ENCODE data around the gene PLIN3.
"Not testable (repeated sequence)": the region's sequence is repeated elsewhere in the genome, so short reads cannot be mapped to it uniquely, and the experiment has no call there.

PLIN3 gene

DNA sequence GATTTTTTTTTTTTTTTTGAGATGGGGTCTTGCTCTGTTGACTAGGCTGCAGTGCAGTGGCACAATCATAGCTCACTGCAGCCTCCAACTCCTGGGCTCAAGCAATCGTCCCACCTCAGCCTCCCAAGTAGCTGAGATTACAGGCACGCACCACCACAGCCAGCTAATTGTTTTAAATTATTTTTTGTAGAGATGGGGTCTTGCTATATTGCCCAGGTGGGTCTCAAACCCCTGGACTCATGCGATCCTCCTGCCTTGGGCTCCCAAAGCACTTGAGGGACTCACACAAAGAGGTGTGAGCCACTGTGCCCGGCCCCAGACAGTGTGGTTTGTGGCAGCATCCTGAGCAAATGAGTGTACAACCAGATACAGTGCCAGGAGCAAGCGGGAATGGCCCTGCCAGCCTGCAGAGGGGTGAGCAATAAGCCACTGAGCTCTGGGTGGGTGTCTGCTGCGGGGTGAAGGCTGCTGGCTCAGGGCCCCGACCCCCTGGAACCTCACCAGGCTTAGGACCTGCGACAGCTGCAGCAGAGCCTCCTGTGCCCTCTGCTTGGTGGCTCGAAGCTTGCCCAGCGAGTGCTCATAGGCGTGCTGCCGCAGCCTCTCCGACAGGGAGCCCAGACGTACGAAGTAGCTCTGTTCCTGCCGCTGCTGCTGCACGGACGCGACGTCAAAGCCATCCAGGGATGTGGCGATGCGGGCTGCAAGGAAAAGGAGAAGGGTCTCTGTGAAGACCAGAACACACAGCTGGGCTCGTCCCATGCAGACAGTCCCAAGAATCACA is 20.1 kb downstream of the PLIN3 start:
- no peak for DNase-seq (ENCODE audit: low spot score)

DNA sequence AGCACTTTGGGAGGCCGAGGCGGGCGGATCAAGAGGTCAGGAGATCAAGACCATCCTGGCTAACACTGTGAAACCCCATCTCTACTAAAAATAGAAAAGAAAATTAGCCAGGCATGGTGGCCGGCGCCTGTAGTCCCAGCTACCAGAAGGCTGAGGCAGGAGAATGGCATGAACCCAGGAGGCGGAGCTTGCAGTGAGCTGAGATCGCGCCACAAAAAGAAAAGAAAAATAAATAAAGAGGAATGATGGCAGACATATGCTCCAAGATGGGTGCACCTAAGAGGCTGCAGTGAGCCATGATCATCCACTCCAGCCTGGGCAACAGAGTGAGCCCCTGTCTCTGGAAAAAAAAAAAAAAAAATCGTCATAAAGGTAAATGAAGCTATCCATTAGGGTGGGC is 21.5 kb downstream of the PLIN3 start:
- DNase-seq (ENCODE audit: low spot score) = not testable (repeated sequence)

DNA sequence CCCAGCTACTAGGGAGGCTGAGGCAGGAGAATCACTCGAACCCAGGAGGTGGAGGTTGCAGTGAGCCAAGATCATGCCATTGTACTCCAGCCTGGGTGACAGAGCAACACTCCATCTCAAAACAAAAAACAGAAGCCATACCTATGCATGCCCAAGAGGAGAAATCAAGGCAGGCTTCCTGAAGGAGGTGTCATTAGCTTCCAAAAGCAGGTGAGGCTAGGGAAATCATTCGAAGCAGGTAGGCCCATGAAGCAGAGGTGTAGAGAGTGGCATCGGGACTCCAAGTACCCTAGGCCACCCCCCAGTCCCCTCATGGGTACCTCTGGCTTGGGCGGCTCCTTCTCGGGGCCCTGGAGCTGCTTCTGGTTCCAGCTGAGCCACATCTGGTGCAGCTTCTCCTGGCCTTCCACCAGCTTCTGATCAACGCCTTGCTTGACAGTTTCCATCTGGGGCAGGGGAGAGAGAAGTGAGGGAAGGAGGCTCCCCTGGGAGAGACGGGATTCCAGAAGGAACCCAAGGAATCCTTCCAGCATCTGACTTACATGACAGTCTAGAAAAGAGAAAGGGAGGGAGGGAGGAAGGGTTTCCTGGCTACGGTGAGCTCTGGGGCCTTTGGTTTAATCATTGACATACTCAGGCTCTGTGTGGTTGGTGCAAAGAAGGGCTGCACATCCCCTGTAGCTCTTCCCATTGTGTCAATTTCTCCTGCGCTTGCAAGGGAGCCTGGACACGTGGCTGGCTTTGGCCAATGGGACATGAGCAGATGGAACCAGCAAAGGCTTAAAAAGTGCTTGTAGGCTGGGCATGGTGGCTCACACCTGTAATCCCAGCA is 22.9 kb downstream of the PLIN3 start:
- DNase-seq (ENCODE audit: low spot score) = no peak

DNA sequence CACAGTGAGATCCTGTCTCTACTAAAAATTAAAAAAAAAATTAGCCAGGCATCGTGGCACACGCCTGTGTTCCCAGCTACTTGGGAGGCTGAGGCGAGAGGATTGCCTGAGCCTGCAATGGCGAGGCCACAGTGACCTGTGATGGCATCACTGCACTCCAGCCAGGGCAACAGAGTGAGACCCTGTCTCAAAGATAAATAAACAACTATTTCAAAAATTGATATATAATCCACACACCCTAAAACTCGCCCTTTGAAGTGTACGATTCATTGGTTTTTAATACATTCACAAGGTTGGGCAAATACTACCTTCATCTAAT is 23.9 kb downstream of the PLIN3 start:
- DNase-seq (ENCODE audit: low spot score) = no peak

DNA sequence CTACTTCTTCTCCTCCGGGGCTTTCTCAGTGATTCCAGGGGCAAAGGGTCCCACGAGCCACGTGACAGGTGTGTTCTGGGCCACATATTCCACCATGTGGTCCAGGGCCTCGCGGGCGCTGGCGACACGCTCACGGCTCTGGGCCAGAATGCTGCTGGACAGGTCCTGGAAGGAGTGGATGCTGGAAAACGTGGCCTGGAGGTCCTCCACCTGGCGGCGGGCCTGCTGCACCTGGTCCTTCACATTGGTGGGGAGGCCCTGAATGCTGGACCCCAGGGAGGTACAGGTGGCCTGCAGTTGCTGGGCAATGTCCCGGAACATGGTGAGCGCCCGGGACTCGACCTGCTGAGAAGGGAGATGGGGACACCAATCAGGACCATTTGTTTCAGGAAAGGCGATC is 28.3 kb downstream of the PLIN3 start:
- DNase-seq (ENCODE audit: low spot score) = no peak

DNA sequence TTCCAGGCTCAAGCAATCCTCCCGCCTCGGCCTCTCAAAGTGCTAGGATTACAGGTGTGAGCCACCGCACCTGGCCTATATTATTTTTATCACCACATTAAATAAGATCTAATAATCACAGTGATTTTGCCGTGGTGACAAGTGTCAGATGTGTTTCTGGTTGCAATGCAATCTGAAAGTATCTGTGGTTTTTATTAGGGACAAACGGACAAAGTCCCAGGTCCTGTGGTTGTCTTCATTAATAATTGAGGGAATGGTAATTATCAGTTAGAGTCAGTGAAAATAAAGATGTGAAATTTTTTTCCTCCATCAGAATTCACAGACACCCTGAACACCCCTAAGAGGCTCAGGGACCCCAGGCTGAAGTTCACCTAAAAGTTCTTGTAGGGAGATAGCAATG is 34.7 kb downstream of the PLIN3 start:
- no peak for DNase-seq (ENCODE audit: low spot score)

DNA sequence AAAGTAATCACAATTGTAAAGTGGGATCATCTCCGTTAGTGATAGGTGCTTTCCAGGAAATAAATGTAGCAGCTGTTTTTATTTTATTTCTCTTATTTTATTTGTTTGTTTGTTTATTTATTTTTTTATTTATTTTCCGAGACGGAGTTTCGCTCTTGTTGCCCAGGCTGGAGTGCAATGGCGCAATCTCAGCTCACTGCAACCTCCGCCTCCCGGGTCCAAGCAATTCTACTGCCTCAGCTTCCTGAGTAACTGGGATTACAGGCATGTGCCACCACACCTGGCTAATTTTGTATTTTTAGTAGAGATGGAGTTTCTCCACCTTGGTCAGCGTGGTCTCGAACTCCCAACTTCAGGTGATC is 35.5 kb downstream of the PLIN3 start:
- not testable (repeated sequence) for DNase-seq (ENCODE audit: low spot score)

DNA sequence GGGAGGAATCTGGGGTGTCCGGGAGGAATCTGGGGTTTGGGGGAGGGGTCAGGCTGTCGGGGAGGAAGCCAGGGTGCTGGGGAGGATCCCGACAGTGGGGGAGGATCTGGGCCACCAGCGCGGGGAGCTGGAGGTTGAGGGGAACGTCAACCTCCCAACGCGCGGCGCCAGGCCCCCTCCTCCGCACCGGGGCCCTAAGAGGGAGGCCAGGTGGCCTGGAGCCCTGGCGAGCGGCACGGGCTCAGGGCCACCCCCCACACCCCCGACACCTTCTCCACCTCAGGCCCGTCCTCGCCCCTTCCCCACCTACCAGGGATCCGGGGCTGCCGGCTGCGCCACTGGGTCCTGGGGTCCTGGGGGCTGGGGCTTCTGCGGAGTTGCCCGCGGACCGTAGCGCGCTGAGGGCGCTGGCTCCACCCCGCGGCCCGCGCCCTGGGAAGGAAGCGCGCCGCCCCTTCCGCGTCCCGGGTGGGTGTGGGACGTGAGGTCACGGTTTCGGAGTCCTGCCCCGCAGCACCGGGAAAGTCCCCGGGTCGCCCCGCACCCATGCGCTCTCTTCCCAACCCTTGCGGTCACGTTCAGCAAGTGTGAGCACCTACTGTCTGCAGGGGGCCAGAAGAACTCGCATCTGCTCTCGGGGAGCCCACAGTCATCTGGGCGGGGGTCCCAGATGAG is 36.0 kb downstream of the PLIN3 start, which contains the start of gene TICAM1:
TSS of gene TICAM1 (minus strand) at position 409 of the 675 bp plus-strand sequence. CDS start 13,335 bp downstream, outside the sequence.
- DNase-seq (ENCODE audit: low spot score) = no peak

DNA sequence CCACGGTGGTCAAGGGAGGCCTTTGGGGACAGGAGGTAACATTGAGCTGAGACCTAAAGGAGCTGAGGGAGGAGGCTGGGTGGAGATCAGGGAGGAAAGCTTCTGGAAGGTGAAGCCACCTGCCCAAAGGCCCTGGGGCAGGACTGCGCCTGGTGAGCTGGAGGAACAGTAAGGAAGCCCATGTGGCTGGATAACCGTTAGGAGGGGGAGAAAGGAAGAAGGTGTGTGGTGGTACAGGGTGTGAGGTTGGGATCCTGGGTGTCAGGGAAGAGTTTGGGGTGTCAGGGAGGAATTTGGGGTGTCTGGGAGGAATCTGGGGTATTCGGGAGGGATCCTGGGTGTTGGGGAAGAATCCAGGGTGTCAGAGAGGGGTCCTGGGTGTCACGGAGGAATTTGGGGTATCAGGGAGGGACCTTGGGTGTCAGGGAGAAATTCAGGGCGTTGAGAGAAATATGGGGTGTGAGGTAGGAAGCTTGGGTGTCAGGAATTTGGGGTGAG is 36.6 kb downstream of the PLIN3 start:
- DNase-seq (ENCODE audit: low spot score) = no peak

DNA sequence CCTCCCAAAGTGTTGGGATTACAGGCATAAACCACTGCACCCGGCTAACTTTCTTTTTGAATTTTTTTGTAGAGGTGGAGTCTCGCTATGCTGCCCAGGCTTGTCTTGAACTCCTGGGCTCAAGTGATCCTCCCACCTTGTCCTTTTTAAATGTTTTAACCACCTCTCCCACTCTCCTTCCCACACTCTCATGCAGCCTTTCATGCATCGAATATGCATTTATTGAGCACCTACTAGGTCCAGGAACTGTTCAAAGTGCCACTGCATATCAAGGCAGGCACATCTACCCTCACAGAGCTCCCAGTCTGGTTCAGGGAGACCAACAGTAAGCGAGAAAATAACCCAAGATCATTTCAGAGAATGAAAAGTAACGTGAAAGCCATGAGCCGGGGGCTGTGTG is 37.1 kb downstream of the PLIN3 start:
- no peak for DNase-seq (ENCODE audit: low spot score)

DNA sequence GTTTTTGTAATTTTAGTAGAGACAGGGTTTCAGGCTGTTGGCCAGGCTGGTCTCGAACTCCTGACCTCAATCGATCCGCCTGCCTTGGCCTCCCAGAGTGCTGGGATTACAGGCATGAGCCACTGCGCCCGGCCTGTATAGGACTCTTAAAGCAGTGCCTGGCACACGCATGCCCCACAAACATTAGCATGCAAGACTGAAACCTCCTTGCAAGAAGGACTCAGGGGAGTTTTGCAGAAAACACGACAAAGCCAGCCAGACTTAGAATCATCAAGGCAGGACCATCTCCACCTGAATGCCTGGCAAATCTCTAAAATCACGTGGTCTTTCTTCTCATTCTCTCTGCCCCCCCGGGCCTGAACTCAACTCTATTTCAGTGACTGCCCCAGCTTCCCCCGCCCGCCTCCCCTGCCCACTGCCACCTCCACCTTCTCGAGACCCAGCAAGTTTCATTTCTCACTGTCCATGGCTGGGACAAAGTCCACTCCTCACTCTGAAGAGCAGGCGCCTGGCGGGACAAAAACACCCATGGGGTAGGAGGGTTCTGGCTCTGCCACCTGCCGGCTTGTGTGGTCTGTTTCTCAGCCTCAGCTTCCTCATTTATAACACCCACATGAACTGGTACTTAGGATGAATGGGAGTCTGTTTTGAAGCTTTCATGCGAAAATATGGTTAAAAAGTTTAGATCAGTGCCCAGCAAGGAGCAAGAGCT is 38.3 kb downstream of the PLIN3 start:
- DNase-seq (ENCODE audit: low spot score) = no peak

DNA sequence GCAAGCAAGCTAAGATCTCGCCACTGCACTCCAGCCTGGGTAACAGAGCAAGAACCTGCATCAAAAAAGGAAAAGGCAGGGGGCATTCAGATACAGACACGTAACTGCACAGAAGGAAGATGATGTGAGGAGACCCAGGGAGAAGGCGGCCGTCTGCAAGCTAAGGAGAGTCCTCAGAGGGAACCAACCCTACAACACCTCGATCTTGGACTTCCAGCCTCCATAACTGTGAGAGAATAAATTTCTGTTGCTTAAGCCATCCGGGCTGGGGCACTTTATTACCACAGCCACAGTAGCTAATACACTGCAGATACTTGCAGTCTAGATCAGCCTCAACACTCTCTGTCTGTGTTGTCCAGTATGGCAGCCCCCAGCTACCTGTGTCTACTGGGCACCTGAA is 43.9 kb downstream of the PLIN3 start:
- no peak for DNase-seq (ENCODE audit: low spot score)

DNA sequence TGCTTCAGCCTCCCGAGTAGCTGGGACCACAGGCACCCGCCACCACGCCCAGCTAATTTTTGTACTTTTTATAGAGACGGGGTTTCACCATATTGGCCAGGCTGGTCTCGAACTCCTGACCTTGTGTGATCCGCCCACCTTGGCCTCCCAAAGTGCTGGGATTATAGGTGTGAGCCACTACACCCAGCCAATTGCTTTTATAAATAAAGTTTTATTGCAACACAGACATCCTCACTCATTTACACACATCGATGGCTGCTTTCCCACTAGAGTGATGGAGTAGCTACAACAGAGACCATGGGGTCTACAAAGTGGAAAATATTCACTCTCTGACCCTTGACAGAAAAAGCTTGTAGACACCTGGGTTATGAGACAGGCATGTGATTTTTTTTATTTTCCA is 45.1 kb downstream of the PLIN3 start:
- DNase-seq (ENCODE audit: low spot score) = not testable (repeated sequence)

DNA sequence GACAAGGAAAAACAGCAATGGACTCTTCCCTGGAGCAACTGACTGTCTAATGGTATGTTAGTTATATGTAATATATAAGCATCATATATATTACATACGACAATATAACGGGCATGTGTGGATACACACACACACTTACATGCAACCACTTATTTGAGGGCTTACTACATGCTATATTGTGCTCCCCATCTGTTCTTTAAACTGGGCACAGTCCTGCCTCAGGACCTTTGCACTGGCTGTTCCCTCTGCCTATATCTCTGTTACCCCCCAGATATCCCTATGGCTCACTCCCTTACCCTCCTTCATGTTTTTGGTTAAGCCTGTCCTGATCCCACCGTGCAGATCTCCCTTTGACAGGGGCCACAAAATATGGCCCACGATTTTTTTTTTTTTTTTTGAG is 46.2 kb downstream of the PLIN3 start:
- DNase-seq (ENCODE audit: low spot score) = no peak

DNA sequence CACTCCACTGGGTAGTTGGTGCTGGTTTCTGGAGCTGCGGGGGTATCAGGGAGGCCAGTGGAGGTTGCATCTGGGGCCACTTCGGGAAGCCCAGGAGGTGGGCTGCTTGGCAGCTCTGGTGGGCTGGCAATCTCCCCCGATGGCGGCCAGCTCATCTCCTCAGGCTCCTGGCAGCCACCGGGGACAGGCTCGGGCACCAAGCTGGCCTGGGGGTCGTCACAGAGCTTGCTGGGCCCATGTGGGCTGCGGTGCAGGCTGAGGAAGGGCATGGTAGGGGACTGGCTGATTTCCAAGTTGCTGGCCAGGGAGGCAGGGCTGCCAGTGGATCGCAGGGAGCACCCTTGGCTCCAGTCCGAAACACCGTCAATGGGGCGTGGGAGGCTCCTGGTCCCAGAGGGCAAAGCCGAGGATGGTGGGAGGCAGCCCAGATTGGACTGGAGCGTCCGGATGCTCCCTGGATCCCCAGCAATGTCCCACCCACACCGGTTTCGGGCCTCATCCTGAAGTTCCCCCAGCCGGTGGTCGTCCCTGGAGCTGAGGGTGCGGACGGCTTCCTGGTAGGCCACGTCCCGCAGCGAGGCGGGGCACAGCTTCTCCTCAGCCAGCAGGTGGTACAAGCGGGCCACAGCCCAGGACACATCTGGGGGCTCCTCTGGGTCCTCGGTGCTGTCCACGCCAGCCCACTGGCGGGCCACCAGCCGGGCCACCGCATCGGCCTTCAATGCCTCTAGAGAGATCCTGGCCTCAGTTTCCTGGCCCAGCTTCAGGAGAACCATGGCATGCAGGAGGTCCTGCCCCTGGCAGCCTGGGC is 49.8 kb downstream of the PLIN3 start:
- DNase-seq (ENCODE audit: low spot score) = no peak

DNA sequence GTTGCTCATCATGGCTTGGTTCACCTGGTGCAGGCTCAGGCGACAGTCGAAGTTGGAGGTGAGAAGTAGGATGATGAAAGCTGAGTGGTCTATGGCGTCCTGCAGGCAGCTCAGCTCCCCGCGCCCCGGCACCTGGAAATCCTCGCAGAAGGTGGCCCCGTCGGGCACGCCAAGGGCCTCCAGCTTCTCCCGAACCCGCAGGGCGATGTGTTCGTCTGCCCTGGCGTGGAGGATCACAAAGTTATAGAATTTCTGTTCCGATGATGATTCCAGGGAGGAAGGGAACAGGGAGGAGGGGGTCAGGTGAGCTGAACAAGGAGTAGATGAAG is 50.6 kb downstream of the PLIN3 start:
- DNase-seq (ENCODE audit: low spot score) = no peak

DNA sequence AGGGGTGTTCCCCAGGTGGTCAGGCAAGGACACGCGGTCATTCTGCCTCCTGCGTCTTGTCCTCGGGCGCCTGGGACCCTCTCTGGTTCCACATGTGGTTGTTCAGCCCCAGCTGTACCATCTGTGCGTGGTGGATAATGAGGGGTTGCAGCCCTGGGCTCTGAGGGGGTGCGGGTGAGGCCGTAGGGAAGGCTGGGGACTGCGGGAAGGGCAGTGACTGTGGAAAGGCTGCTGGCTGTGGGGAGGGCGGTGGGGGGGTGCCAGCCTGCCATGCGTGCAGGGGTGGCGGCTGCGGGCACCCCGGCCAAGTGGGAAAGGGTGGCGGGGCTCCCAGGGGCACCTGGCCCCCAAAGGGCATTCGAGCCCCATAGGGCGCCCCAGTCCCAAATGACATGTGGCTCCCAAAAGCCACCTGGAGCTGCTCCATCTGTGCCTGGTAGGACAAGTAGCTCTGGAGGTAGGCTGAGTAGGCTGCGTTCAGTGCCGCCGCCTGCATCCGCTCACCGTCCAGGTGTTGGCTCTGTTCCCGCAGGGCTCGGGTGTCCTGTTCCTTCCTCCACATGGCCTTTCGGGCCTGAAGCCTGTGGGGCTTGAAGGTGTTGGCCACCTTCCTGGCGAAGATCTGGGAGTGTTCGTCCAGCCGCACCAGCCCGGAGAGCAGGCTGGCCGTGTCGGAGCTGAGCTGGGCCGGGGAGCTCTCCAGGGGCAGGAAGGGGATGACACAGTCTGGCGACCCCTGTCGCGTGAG is 51.1 kb downstream of the PLIN3 start:
- DNase-seq (ENCODE audit: low spot score) = no peak

DNA sequence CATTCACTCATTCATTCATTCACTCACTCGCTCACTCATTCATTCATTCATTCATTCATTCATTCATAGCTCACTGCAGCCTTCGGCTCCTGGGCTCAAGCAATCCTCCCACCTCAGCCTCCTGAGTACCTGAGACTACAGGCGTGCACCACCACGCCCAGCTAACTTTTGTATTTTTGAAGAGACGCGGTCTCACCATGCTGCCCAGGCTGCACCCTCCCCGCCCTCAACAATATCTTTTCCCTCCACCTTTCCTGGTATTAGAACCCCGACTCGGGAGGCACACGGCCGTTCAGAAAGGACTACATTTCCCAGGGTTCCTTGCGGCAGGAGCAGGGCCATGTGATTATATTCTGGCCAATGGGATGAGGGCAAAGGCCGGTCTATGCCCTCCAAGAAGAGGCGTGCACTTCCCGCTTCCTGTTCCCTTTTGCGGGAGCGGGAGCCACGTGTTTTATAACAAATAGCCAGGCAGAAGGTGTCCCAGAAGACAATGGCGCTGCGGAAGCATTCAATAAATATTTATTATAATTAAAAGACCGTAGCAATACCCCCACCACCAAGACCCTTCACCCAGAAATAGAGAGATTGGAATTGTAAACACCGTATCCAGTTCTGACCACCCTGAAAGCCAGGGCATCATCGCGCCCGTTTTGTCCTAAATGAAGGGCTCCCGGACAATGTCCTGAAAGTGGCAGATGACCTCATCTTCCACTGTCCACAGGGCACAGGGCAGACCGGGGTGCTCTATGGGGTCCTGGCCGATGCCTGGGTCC is 51.9 kb downstream of the PLIN3 start:
- DNase-seq (ENCODE audit: low spot score) = peak; percentile 97

DNA sequence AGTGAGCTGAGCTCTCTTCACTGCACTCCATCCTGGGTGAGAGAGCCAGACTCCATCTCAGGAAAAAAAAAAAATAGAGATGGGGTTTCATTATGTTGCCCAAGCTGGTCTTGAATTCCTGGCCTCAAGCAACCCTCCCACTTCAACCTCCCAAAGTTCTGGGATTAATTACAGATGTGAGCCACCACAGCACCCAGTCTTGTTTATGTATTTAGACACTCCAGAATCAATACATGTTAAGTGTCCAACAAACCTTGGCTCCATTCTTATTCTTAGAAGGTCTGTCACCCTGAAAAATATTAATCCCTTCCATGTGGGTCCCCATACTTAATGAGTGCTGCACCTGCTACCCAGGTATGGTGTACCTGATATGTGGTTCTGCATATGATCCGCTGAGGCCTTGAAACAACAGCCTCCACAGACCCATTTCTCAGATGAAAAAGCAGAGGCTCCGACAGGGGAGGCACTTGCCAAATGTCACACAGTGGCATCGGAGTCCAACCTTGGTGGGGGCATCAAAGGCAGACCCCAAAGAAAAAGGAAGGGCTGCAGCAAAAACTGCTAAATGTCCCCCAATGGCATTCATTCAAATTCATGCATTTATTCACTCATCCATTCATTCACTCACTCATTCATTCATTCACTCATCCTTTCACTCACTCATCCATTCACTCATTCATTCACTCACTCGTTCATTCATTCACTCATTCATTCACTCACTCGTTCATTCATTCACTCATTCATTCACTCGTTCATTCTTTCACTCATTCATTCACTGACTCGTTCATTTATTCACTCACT is 52.6 kb downstream of the PLIN3 start:
- no peak for DNase-seq (ENCODE audit: low spot score)
